ENCODE data around the gene WNT1. TPM values are rescaled to one million over a fixed set of nuclear protein-coding genes. Genes with fewer than 3 reads are reported as not detected.

The WNT1 gene
- total RNA-seq, 1 experiment from 2014 or later = not detected

GRCh38 chr12:48968467-48968866, 9.7 kb upstream of the WNT1 start:
- Mint-ChIP-seq H3K27me3 (ENCODE audit: low read depth) (peaks cover 67% of the 10 kb centered on the region), H3K36me3 (ENCODE audit: insufficient read depth in 1 of 3, low read depth in 3 of 3) (no peaks in the 10 kb centered on the region; a peak in 1 of 7 replicates), H3K4me3 (peak overlapping the region in 1 of 2 experiments; percentile 28; a peak in 3 of 5 replicates), H3K4me1 (peaks cover 61 to 63% of the 10 kb centered on the region in 2 experiments), H3K27ac (peak overlapping the region in 1 of 3 experiments; percentile 35; a peak in 1 of 7 replicates), H3K9me3 (peaks cover 0 to 2% of the 10 kb centered on the region in 2 experiments; a peak in 3 of 5 replicates)
- no peaks in the 10 kb centered on the region for H4K20me1 ChIP-seq (ENCODE audit: control insufficient read depth, insufficient read depth, insufficient read length)
- H2BK120ac ChIP-seq (ENCODE audit: low read depth, low read length, poor library complexity, severe bottlenecking) = no peak overlapping the region
- H2AK5ac ChIP-seq (ENCODE audit: insufficient read length, low read length) = no peak overlapping the region
- H3T11ph ChIP-seq (ENCODE audit: low read length) = no peak overlapping the region
- H3K18ac ChIP-seq (ENCODE audit: insufficient read length, low read depth, low read length) = no peak overlapping the region
- H2BK20ac ChIP-seq (ENCODE audit: low read depth, low read length, poor library complexity, severe bottlenecking) = no peak overlapping the region
- no peak overlapping the region for H3K4ac ChIP-seq (ENCODE audit: low read depth, low read length)
- no peak overlapping the region for H4K91ac ChIP-seq (ENCODE audit: insufficient read length, low read depth, low read length)
- DNase-seq = no peak
- H2BK15ac ChIP-seq (ENCODE audit: low read depth, low read length) = no peak overlapping the region
- no CpG with 5 or more reads among the region's 3 CpGs for WGBS (ENCODE audit: extremely low coverage, insufficient read length, low lambda C conversion rate)
- H3K4me2 ChIP-seq (ENCODE audit: insufficient read depth, insufficient read length, low read length) = no peak overlapping the region
- H2BK5ac ChIP-seq (ENCODE audit: insufficient read length, low read length) = no peak overlapping the region
- no peak overlapping the region for H3K27ac ChIP-seq (ENCODE audit: insufficient read length, low read depth, low read length)
- H3K23me2 ChIP-seq (ENCODE audit: insufficient read length, low read depth, low read length, poor library complexity, severe bottlenecking) = peaks cover 9% of the 10 kb centered on the region
- H2BK12ac ChIP-seq (ENCODE audit: insufficient read length, low read depth, low read length) = no peak overlapping the region
- H2AFZ ChIP-seq (ENCODE audit: low read length) = no peak overlapping the region
- H3K14ac ChIP-seq (ENCODE audit: insufficient read depth, low read length) = no peak overlapping the region
- H3K23ac ChIP-seq (ENCODE audit: insufficient read length, low read depth, low read length) = no peak overlapping the region
- no peaks in the 10 kb centered on the region for H3K79me2 ChIP-seq (ENCODE audit: insufficient read depth, low read length)
- no peak overlapping the region for H3K56ac ChIP-seq (ENCODE audit: insufficient read length, low read depth, low read length)
- no peaks in the 10 kb centered on the region for H3K79me1 ChIP-seq (ENCODE audit: insufficient read depth, low read depth, low read length, poor library complexity, severe bottlenecking)
- TF ChIP-seq CTCF (conservative IDR thresholded peaks at IDR 0.05) = no peak
- H3K4me1 ChIP-seq (ENCODE audit: insufficient read depth, low read length) = peaks cover 11% of the 10 kb centered on the region
- no peak overlapping the region for H3K9ac ChIP-seq (ENCODE audit: extremely low read depth, insufficient read length, low read length)
- H3K27me3 ChIP-seq (ENCODE audit: insufficient read depth, low read length) = peaks cover 58% of the 10 kb centered on the region
- no peak overlapping the region for H4K8ac ChIP-seq (replicated peaks; ENCODE audit: insufficient read length, low read depth, low read length)
- H3K9me3 ChIP-seq (ENCODE audit: control insufficient read depth, low read depth, low read length) = no peaks in the 10 kb centered on the region
- no peak overlapping the region for H4K5ac ChIP-seq (ENCODE audit: insufficient read length, low read depth, low read length)

Data from H9 (cell line).